Stimulated activated CD4-positive, alpha-beta T cell treated with anti-CD3 and anti-CD28 coated beads, Interleukin-12 subunit alpha, Interleukin-12 subunit beta, amount 100 ng/mL, for 4 hours (primary cell): ENCODE measurements around the gene HECW1.
"Not testable (repeated sequence)": the region's sequence is repeated elsewhere in the genome, so short reads cannot be mapped to it uniquely, and the experiment has no call there.

Experiments used
- DNase-seq: peaks from one replicate; pipeline ENCODE4 v3.0.0-alpha.2; 2020

HECW1 gene

DNA sequence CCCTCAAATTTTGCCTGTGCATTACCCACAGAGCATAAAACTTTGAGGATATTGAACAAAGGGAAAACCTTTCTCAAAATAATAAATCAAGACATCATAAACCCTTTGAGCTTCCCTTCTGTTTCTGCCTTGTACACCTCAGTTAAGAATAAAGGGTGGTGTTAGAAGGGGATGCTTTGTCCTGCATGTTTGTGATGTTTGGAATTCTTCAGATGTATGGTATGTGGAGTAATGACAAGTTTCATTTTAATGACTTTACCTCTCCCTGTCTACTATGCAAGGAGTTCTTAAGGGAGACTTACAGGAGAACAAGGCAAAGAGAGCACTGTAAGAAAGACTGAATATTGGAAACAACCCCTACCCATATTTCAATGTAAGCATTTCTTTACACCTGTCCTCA, 99.2 kb downstream of the HECW1 start:
- DNase-seq: no peak

DNA sequence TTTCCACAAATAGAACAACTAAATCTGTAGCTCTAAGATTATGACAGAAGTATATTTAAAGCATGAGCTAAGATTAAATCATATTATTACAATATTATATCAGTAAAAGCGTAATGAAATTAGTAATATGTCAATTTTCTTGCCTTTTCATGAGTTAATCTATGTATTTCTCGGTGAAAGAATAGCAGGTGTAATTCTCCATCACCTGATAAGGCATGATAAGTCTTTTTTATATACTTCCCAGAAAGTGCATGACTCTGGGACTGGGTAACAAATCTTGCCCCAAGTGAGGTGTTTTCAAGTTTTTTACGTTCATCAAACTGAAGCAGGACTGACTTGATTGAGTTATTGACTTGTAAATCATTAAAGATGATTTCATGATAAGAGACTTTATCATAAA, 100.5 kb downstream of the HECW1 start:
- no peak for DNase-seq

GRCh38 chr7:43215061-43215460, 102.6 kb downstream of the HECW1 start:
- no peak for DNase-seq

DNA sequence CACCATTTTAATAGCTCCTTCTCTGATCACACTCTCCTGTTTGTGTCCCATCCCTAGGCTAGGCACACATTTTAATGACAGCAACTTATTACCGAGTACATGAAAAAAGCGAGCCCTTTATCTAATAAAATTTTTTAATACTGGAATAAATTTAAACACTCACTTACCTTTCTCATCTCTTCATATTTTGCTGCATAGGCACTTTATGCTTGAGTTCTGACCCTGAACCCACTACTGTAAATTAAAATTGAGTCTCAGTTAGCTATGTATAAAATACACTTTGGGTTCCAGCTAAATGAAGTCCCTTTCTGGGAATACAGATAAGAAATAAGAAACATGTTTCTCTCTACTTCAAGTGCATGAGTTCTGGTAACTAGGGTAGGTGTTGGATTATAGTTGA, 104.6 kb downstream of the HECW1 start:
- DNase-seq: no peak

- DNase-seq: not testable (repeated sequence)
Measured at GRCh38 chr7:43218901-43219300, 106.5 kb downstream of the HECW1 start.

DNA sequence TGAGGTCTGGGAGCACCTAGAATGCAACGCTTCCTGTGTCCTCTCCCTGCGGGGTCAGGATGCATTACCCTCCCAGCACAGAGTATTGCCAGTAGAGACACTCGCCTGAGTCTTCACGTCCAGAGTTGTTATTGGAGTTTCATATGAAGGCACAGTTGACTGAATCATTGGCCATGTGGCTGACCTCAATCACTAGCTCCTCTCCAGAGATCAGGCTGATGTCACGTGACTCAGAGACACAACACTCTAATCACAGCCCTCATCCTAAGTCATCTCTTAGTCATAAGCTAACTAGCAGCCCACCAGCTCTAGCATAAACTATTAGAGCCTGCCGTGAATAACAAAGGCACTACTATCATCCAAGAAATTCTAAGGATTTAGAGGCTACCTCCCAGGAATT, 107.8 kb downstream of the HECW1 start:
- DNase-seq: no peak

DNA sequence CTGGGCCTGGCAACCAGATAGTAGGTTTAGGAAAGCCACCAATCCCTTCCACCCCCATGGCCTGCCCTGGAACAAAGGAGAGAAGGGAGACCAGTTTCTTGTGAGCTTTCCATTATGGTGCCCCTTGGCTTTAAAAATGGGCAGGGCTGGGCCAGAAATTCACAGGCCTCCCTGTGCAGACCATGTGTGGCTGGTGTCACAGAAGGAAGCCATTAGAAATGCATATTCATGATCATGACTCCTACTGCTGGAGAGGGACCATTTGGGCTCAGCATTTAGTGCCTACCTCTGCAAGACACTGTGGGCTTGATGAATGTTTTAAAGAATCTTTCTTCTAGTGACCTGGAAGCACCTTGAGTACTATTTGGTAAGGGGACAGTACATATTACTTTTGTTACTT, 108.3 kb downstream of the HECW1 start:
- no peak for DNase-seq

- DNase-seq: no peak
Measured at GRCh38 chr7:43229801-43230200, 117.4 kb downstream of the HECW1 start.

DNA sequence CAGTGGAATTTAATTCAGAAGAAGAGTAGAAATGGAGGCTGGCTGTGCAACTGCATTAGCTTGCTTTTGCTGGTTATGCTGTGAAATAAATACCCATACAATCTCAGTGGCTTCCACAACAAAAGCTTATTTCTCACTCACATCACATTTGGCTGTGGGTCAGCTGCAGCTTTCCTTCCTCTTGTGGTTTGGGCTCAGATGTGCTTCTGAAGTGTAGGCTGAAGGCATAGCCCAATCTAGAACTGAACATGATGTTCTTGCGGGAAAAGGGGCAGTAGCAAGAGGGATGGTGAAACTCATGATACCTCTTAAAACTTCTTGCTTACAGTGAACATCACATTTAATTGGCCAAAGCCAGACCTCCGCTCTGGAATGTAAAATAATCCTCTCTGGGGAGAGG, 119.9 kb downstream of the HECW1 start:
- DNase-seq: no peak

DNA sequence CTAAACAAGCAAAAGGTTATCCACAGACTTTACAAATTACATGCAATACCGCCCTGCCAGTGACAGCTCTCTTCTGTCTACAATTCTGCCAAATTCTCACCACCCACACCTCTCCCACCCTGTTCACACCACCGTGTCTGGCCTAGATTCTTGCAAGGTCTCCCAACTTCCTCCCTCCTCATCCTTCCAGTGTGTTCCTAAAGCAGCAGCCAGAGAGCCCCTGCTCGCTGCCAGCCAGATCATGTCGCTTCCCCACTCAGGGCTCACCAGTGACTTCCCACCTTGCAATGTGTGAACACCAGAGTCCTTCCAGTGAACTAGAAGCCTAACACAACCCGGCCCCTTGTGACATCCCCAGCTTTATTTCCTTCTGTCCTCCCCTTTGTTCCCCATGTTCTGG, 121.6 kb downstream of the HECW1 start:
- no peak for DNase-seq

- DNase-seq: no peak
Measured at GRCh38 chr7:43234968-43235367, 122.5 kb downstream of the HECW1 start.

- no peak for DNase-seq
Measured at GRCh38 chr7:43240565-43240964, 128.1 kb downstream of the HECW1 start.

DNA sequence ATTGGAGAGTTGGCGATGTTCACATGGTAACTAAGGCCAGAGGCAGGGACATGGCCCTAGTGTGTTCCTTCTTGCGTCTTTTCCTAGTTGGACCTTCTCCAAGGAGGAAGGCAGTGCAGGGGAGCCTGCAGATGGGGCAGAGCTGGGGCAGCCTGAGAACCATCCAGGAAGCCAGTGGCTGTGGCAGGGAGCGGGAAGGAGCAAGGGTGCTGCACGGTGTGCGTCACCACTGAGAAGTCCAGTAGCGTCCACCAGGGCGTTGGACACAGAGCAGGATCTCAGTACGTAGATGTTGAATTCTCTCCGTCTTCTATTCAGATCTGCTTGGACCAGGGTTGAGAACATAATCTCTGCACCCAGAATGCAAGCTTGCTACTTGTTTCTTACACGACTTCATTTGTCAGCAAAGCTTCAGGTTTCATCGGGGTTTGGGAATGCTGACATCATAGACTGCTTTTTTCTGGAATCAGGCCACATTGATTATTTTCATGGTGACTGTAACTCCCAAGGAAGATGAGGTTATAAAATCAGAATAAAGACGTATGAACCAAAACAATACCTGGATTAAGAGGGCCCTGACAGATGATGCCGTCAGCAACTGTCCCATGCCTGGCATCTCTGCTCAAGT, 130.3 kb downstream of the HECW1 start:
- DNase-seq: no peak

DNA sequence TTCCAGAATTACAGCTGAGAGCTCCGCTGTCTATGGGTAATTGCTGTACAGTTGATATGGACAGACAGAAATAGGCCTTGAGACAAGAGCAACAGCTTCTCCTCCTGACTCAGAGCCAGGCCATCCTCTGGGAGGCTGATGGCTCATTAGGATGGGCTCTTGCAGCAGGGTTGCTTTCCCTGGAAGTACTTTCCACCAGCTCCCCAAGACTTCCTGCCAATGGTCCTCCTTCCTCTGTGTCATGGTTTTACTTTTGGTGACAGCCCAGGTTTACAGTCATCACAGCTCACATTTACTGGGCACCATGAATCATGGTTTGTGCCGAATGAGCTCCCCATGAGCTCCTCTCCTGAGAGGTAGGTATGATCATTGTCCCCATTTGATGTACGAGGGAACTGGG, 131.8 kb downstream of the HECW1 start:
- DNase-seq: no peak

DNA sequence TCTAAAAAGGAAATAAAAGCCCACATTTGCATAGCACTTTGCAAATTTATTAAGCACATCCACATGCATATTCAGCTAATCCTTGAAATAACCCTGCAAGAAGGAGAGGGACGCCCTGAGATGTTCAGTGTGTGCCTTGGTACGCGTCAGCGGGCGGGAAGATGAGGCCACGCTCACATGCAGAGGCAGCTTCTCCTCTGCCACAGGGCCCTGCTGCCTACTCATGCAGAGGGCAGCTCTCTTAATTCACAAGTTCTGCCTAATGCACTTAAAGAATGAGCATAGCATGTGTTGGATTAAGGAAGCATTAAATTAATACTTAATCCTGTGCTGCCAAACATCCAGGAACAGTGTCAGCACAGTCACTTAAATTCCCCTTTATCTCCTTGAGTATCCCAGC, 132.3 kb downstream of the HECW1 start:
- DNase-seq: no peak

- DNase-seq: no peak
Measured at GRCh38 chr7:43247757-43248156, 135.3 kb downstream of the HECW1 start.

- no peak for DNase-seq
Measured at GRCh38 chr7:43248553-43248952, 136.1 kb downstream of the HECW1 start.

DNA sequence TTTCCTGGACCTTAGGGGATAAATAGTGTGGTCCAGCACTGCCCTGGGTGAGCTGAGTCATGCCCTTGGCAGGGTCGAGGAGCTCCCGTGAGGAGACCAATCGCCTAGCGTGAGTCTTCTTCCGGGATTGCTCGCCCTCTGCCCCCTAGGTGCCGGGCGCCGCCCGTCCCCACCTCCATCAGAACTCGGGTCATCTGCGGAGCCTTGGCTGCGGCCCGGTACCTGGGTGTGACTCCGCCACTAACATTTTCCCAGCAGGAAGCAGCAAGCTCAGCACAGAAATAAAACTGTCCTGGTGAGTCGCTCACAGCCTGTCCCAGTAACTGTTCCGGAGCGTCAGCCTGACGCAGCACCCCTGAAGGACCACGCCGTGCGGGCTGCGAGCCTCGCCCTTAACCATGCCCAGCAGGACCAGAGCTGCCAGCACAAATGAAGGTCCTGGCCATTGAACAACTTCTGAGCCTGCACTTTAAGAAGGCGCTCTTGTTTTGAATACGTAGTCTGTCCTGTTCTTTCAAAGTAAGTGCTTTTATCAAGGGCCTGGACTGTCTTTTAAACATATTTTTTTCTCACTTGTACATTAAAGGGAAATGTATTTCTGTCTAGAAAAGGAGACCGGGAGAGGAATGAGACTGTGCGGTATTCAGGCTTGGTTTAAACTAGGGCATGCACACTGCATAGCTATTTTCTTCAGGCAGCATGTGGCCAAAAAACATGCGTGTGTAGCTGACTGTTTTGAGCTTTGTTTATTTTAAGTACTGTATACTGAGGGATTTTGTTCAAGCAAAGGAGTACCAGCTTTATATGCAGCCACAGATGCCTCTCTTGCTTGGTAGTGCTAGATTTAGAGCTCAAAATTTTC, 136.7 kb downstream of the HECW1 start:
- DNase-seq: no peak

- DNase-seq: no peak
Measured at GRCh38 chr7:43249823-43250145, 137.3 kb downstream of the HECW1 start.

DNA sequence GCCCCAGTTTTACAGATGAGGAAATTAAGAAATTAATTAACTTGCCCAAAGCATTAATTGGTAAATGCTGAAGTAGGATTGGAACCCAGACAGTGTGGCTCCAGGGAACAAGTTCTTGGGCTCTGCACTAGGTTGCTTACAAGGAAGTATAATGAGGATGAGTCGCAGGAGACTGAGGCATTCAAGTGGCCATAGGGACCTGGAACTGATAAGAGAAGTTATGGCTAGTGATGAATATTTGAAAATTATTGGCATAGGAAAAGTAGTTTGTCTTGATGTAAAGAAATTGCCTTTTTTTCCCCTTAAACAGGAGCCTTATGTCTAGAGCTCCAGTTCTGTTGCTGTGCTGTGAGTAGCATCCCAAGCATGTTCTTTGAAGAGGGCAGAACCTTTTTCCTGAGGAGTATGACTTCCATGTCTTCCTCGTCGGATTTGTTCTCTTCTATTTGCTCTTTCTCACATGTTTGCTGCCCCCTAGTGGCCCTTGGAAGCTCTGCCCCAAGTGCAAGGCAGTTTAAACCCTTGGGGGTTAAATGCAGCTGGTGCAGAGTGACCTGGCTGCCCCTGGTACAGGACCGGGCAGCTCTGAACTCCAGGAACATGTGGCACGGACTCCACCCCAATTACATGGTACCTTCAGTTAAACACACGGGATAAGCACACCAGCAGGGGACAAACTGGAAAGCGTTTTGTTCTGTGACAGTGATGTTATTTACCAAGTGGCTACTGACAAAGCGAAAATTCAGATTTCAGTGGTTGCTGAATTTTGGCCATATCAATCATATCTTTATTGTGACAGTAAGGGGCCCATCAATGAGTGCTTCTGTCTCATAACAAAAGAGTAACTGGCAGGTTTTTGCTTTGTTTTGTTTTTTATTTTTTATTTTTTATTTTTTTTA, 148.8 kb downstream of the HECW1 start:
- DNase-seq: peak; percentile 54

DNA sequence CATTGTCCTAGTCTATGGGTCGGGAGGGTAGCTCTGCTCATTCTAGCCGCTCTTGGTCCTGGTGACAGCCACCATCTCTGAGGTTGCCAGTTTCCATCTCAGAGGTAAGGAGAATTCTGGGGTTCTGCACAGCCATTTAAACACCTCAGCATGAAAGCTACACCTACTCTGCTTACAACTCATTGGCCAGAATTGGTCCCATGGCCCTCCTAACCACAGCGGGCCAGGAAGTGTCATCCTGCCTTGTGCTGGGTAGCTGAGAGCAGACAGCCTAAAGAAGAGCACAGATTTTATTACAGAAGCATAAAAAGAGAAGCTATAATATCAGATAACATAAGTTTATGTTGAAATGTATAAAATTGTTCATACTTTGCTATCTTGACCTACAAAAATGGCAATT, 152.7 kb downstream of the HECW1 start:
- DNase-seq: no peak

DNA sequence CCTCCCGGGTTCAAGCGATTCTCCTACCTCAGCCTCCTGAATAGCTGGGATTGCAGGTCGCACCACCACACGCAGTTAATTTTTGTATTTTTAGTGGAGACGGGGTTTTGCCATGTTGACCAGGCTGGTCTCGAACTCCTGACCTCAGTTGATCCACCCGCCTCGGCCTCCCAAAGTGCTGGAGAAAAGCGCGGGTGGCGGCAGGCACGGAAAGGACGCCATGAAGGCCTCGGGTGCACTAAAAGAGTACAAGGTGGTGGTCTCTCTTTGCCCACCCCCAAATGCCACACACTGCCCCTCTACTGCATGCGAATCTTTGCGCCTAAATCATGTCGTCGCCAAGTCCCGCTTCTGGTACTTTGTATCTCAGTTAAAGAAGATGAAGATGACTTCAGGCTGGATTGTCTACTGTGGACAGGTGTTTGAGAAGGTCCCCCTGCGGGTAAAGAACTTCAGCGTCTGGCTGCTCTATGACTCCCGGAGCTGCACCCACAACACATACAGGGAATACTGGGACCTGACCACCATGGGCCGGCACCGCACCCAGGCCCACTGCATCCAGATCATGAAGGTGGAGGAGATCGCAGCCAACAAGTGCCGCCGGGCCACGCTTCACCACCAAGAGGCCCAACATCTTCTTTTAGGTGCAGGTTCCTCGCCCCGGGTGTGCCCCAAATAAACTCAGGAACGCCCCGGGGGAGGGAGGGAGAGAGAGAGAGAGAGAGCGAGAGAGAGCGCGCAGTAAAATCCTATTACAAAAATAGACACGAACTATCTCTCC, 161.7 kb downstream of the HECW1 start:
- DNase-seq: no peak

DNA sequence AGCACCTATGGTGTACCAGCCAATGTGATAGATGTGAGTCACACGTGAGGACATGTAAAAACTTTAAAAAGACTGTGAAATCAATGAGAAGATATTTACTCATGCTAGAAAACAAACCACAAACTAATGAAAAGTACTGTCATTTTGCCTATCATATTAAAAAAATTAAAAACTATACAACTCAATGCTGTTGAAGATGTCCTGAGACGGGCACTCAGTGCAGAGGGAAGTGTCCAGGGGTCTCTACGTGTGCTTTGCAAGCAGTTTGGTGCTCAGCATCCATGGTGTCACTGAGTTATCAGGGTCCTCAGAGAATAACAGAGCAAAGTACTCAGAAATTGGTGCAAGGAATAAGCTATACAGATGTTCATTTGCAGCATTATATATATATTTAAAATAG, 162.3 kb downstream of the HECW1 start:
- DNase-seq: no peak
